HEK293 (cell line): ENCODE results near the gene DFFA.
A peak's percentile ranks its signal among the peaks of the same experiment; 100 is the strongest.

Experiments used
- CTCF ChIP-seq: fragments of 450-650 bp; formaldehyde crosslinking; IDR thresholded peaks from 2 replicates; pipeline ENCODE4 v1.5.1; 2016; ENCODE audit warnings: missing biosample characterization, missing genetic modification characterization
- IKZF3 ChIP-seq: fragments of 450-650 bp; IDR thresholded peaks from 2 replicates; pipeline ENCODE4 v1.5.0; 2018; ENCODE audit warnings: missing biosample characterization, mild to moderate bottlenecking, missing genetic modification characterization, moderate library complexity
- KLF1 ChIP-seq: fragments of 450-650 bp; formaldehyde crosslinking; IDR thresholded peaks from 2 replicates; pipeline ENCODE4 v1.5.1; 2016; ENCODE audit warnings: missing biosample characterization, missing genetic modification characterization
- KLF9 ChIP-seq: fragments of 450-650 bp; formaldehyde crosslinking; IDR thresholded peaks from 2 replicates; pipeline ENCODE4 v1.5.1; 2016; ENCODE audit warnings: missing biosample characterization, missing genetic modification characterization, low read depth
- MZF1 ChIP-seq: fragments of 450-650 bp; formaldehyde crosslinking; IDR thresholded peaks from 2 replicates; pipeline ENCODE4 v1.5.1; 2017; ENCODE audit warnings: missing biosample characterization, missing genetic modification characterization, borderline replicate concordance
- PRDM10 ChIP-seq: fragments of 450-650 bp; formaldehyde crosslinking; IDR thresholded peaks from 2 replicates; pipeline ENCODE4 v1.5.1; 2016; ENCODE audit warnings: missing biosample characterization, missing genetic modification characterization
- SCRT2 ChIP-seq: fragments of 450-650 bp; formaldehyde crosslinking; IDR thresholded peaks from 2 replicates; pipeline ENCODE4 v1.5.1; 2016; ENCODE audit warnings: missing biosample characterization, missing genetic modification characterization
- ZBTB44 ChIP-seq: fragments of 450-650 bp; IDR thresholded peaks from 2 replicates; pipeline ENCODE4 v1.5.1; 2018; ENCODE audit warnings: missing biosample characterization, mild to moderate bottlenecking, missing genetic modification characterization
- ZNF16 ChIP-seq: fragments of 450-650 bp; formaldehyde crosslinking; IDR thresholded peaks from 2 replicates; pipeline ENCODE4 v1.5.1; 2016; ENCODE audit warnings: low read depth, missing biosample characterization, missing genetic modification characterization
- ZNF174 ChIP-seq: fragments of 450-650 bp; formaldehyde crosslinking; IDR thresholded peaks from 2 replicates; pipeline ENCODE4 v1.5.0; 2017; ENCODE audit warnings: missing biosample characterization, mild to moderate bottlenecking, missing genetic modification characterization
- ZNF18 ChIP-seq: fragments of 450-650 bp; formaldehyde crosslinking; IDR thresholded peaks from 2 replicates; pipeline ENCODE4 v1.5.1; 2016; ENCODE audit warnings: missing biosample characterization, missing genetic modification characterization
- ZNF391 ChIP-seq: fragments of 450-650 bp; formaldehyde crosslinking; IDR thresholded peaks from 2 replicates; pipeline ENCODE4 v1.5.1; 2016; ENCODE audit warnings: low read depth, missing biosample characterization, missing genetic modification characterization, borderline replicate concordance
- ZNF449 ChIP-seq: fragments of 450-650 bp; formaldehyde crosslinking; IDR thresholded peaks from 2 replicates; pipeline ENCODE4 v1.5.1; 2017; ENCODE audit warnings: missing biosample characterization, mild to moderate bottlenecking, missing genetic modification characterization, moderate library complexity
- ZNF518A ChIP-seq: fragments of 450-650 bp; formaldehyde crosslinking; conservative IDR thresholded peaks from 2 replicates; pipeline ENCODE4 v1.5.1; 2016; ENCODE audit warnings: low read depth, missing biosample characterization, missing genetic modification characterization
- ZNF639 ChIP-seq: fragments of 450-650 bp; formaldehyde crosslinking; IDR thresholded peaks from 2 replicates; pipeline ENCODE4 v1.5.1; 2016; ENCODE audit warnings: missing biosample characterization, missing genetic modification characterization
- ZNF670 ChIP-seq: fragments of 450-650 bp; formaldehyde crosslinking; IDR thresholded peaks from 2 replicates; pipeline ENCODE4 v1.5.1; 2016; ENCODE audit warnings: missing biosample characterization, missing genetic modification characterization, low read depth
- ZSCAN30 ChIP-seq: fragments of 450-650 bp; IDR thresholded peaks from 2 replicates; pipeline ENCODE4 v1.5.1; 2018; ENCODE audit warnings: missing biosample characterization, mild to moderate bottlenecking, missing genetic modification characterization, moderate library complexity
- ZXDB ChIP-seq: fragments of 450-650 bp; formaldehyde crosslinking; IDR thresholded peaks from 2 replicates; pipeline ENCODE4 v1.5.1; 2016; ENCODE audit warnings: missing biosample characterization, missing genetic modification characterization

Gene DFFA

GRCh38 chr1:10430216-10431069 is 41.9 kb downstream of the DFFA start, which contains the start of gene CENPS (continued):
- TF ChIP-seq ZNF639 (tag by site-specific recombination) (no peak), KLF1 (tag by site-specific recombination) (peak; percentile 84), ZSCAN30 (tag by site-specific recombination) (peak; percentile 97), ZXDB (tag by site-specific recombination) (peak; percentile 94), CTCF (tag by site-specific recombination) (peak; percentile 98), ZNF16 (tag by site-specific recombination) (no peak), ZNF18 (tag by site-specific recombination) (0 out of 2 replicates have a peak, but pooled peaks have one; percentile 17), KLF9 (peak; percentile 92), ZNF518A (tag by site-specific recombination) (no peak), ZNF670 (tag by site-specific recombination) (no peak), SCRT2 (peak; percentile 83), ZNF174 (no peak), ZNF449 (tag by site-specific recombination) (peak; percentile 78), MZF1 (tag by site-specific recombination) (peak; percentile 16), PRDM10 (tag by site-specific recombination) (peak; percentile 38; the same call in 1 of the 2 replicates), ZNF391 (peak; percentile 89; the same call in 1 of the 2 replicates), IKZF3 (tag by site-specific recombination) (no peak), ZBTB44 (tag by site-specific recombination) (peak; percentile 14; the same call in 1 of the 2 replicates)
